Measurements from ENCODE around the gene PON2.
"Not testable (repeated sequence)": the region's sequence is repeated elsewhere in the genome, so short reads cannot be mapped to it uniquely, and the experiment has no call there.

The PON2 gene

DNA sequence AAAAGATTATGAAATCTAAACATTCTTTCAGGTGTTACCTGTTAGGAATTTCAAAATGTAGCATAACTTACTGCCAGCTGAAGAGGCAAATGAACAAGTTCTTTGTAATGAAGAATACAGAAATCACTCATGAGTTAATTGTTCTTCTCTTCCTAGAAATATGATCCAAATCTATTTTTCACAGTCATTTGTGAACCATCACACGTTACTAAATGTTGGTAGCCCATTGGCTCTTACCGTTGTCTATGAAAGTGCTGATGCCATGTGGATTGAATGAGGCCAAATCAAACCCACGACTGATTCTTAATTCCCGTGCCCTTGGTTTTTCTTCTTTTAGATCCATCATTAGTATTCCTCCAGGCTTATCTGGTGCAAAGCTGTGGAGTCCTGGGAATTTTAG lies 22.8 kb downstream of the PON2 start:
- no peak overlapping the region for H3K4me3 ChIP-seq

DNA sequence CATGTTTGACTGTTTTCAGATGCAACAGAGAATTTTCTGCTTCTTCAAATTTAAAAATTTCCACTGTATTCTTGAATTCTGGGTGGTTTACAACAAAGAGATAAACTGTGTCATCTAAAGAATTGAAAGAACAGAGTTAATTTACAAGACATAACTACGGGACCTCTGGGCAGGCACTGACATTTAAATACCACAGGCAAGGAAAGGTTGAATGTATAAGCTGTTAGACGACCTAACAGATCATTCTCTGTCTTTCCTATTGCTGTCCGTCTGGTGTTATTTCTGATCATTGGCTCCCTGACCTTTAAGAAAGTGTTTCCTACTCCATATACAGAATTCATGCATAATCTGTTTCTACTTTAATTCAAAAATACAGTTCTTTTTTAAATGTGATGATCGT lies 23.2 kb downstream of the PON2 start:
- Histone ChIP-seq H3K27ac (no peak overlapping the region), H3K4me3 (no peak overlapping the region)

More for the DNA sequence above, 22.8 kb downstream of the PON2 start:
- no peak overlapping the region for H3K27ac ChIP-seq

DNA sequence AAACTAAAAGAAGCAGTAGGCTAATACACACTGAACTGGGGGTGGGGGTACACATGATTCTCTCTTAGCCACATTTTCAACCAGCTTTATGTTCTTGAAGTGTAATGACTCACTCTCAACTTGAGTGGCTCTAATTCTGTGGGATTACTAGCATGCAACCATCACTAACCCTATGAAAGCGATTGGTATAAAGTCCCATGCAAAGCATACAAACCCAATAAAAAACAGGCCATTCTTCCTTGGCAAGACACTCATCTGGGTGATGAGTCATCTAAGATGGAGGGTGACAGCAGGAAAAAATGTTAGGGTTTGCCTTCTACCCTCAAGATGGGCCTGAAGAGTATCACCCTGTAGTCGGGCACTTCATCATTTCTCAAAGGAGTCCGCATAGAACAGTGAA lies 23.8 kb downstream of the PON2 start:
- no peak overlapping the region for H3K4me3 ChIP-seq
- H3K27ac ChIP-seq: no peak overlapping the region

GRCh38 chr7:95407751-95408150 lies 27.1 kb downstream of the PON2 start:
- no peak overlapping the region for H3K27ac ChIP-seq
- H3K4me3 ChIP-seq: no peak overlapping the region

DNA sequence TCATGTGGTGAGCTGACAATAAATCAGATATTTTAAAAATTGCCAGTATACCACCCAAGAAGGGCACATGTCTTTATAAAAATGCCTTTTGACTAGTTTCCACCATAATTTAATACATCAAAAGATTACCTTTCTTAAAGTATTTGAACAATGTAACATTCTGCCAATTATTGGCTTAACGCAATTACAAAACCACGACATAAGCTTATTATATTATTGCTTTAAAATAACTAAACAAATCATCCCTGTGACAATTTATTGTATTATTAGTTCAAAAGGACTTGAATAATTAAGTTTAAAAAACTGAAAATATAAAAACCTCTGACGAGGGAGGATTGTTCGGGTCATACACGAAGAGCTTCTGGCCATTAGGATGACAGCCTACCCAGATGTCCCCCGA lies 29.0 kb downstream of the PON2 start:
- no peak overlapping the region for H3K4me3 ChIP-seq
- no peak overlapping the region for H3K27ac ChIP-seq

- no peak overlapping the region for H3K4me3 ChIP-seq
- no peak overlapping the region for H3K27ac ChIP-seq
Measured at GRCh38 chr7:95405208-95405607, 29.6 kb downstream of the PON2 start.

DNA sequence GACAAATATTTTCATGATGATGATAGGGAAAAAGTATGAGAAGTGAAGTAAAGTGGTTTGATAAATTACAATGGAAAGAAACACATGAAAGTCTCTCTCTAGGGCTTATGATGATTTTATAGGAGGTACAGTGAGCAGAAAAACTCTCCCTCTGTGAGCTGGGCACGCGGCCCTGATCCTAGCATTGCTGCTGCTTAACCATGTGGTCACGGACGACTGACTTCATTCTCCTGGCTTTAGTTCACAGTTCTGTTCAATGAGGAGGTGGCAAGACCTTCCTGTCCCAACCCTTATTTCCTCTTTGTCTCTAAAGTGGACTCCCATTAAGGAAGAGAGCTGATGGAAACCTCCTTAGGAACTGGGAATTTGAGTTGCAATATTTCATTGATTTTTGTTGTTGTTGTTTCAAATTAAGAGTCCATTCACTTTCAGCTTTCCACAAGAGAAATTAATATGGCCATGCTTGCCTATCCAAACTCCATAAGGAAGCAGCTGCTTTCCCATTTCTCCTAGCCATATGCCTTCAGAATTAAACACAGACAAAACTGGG lies 30.4 kb downstream of the PON2 start:
- peak overlapping the region in 1 of 21 experiments; percentile 19 for H3K27ac ChIP-seq
- H3K4me3 ChIP-seq: no peak overlapping the region

- H3K4me3 ChIP-seq: peak overlapping the region in 1 of 7 experiments; percentile 70
- H3K27ac ChIP-seq: no peak overlapping the region
Measured at GRCh38 chr7:95398155-95398940, 36.5 kb downstream of the PON2 start.

GRCh38 chr7:95397381-95397780 lies 37.4 kb downstream of the PON2 start:
- Histone ChIP-seq H3K27ac (peak overlapping the region in 1 of 21 experiments; percentile 87), H3K4me3 (peak overlapping the region in 4 of 7 experiments; percentile 36 to 70 (median 46))

GRCh38 chr7:95396136-95397032 lies 38.4 kb downstream of the PON2 start, which contains the start of gene PON3:
Gene PON3, minus strand, starts transcription at chr7:95396375. Its CDS starts 25 bp downstream, at chr7:95396350.
- Histone ChIP-seq H3K27ac (peak within 1 kb of the TSS in 16 of 21 experiments; percentile 19 to 87 (median 62)), H3K4me3 (peak within 1 kb of the TSS; percentile 33 to 70 (median 46))

- H3K4me3 ChIP-seq: peak overlapping the region in 6 of 7 experiments; percentile 36 to 70 (median 49)
- peak overlapping the region in 5 of 21 experiments; percentile 19 to 87 (median 64) for H3K27ac ChIP-seq
Measured at GRCh38 chr7:95395755-95396135, 39.1 kb downstream of the PON2 start.

GRCh38 chr7:95394370-95394769 lies 40.5 kb downstream of the PON2 start:
- H3K27ac ChIP-seq: no peak overlapping the region
- H3K4me3 ChIP-seq: no peak overlapping the region

GRCh38 chr7:95391761-95392160 lies 43.1 kb downstream of the PON2 start:
- Histone ChIP-seq H3K4me3 (no peak overlapping the region), H3K27ac (no peak overlapping the region)

DNA sequence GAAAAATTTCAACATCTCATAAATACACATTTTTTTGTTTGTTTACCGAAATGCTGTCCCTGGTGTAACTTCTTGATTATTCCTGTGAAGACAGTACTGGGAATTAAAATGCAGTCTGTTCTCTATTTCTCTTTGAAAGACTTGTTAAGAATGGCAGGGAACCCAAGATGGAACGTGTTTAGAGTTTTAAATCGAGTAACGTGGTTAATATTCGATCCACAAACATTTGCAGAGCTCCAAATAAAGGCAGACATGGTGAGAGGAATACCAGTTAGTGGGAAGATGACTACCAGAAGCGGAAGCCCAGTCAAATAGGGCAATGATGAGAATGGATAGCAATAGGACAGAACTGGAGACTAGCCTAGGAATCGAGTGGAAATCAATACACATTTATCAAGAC lies 45.3 kb downstream of the PON2 start:
- Histone ChIP-seq H3K4me3 (no peak overlapping the region), H3K27ac (no peak overlapping the region)

DNA sequence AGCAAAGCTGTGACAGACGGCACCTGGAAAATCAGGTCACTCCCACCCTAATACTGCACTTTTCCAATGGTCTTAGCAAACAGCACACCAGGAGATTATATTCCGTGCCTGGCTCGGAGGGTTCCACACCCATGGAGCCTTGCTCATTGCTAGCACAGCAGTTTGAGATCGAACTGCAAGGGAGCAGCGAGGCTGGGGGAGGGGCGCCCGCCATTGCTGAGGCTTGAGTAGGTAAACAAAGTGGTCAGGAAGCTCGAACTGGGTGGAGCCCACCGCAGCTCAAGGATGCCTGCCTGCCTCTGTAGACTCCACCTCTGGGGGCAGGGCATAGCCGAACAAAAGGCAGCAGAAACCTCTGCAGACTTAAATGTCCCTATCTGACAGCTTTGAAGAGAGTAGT lies 55.4 kb downstream of the PON2 start:
- H3K27ac ChIP-seq, H3K4me3 ChIP-seq: not testable (repeated sequence)

GRCh38 chr7:95376632-95377400 lies 58.0 kb downstream of the PON2 start:
- peak overlapping the region in 6 of 21 experiments; percentile 1 to 60 (median 37) for H3K27ac ChIP-seq
- no peak overlapping the region for H3K4me3 ChIP-seq

DNA sequence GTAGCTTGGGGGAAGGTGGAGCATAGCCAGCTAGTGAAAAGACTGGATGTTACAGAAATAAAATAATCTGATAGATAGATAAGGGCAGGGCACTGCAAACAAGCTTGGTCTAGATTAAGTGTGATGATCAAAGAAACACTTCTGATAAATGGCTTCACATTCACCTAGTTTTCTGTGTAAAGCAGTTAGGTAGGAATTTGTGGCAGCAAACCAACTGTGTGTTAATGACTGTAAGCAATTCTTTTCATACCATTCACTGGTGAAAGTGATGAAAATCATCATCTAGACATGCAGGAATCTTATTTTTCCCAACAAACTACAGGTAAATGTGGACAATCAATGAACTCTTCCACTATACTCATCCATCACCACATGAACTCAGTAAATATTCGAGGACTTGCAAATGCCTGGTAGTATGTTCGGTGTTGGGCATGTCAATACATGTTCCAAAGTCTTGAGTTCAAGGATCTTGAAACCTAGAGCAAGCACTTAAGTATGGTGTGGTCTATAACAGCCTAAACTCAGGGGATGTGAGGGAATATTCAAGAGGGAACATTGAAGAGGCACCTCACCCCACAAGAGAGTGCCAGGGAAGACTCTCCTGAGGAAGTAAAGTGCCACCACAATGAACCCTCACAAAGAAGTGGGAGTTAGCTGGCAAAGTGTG lies 59.1 kb downstream of the PON2 start:
- no peak overlapping the region for H3K4me3 ChIP-seq
- peak overlapping the region in 4 of 21 experiments; percentile 16 to 60 (median 46) for H3K27ac ChIP-seq

DNA sequence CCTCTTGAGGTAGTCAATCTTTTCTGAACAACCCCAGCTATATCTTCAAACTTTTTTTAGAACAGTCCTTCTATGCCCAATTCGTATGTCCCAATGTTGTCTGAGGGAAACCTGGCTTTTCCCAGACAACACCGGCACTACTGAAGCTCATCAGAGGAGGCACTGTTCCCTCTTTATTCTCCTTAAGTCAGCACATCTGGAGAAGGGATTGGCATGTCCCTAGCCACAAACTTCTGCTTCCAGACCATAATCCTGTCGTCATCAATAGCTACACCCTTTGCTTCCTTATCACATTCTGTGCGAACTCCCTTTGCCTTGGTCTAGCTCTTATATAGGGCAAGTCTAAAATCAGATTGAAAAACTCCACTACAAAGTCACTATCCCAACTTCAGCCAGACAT lies 61.5 kb downstream of the PON2 start:
- no peak overlapping the region for H3K27ac ChIP-seq
- no peak overlapping the region for H3K4me3 ChIP-seq

DNA sequence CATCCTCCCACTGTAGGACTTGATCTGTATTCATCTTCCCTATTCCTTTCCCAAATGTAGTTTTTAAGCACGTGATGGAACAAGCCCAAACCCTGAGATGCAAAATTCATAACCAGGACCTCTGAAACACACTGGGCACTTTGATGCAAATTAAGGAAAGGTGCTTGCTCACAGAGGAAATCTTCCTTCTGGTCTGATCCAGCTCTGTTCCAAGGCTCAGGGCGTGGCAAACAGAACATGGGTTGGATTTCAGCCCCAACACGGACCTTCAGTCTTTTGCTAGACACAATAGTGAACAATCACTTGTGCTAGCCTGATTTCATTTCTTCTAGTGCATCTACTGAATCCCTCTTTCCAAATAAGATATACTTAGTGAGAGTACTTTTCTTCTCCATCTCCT lies 66.6 kb downstream of the PON2 start:
- Histone ChIP-seq H3K27ac (peak overlapping the region in 8 of 21 experiments; percentile 17 to 46 (median 32)), H3K4me3 (no peak overlapping the region)

Measured in skin epidermis (tissue), 12 donors.